ENCODE results near the gene UTP14C. TPM values are rescaled to one million over a fixed set of nuclear protein-coding genes. Genes with fewer than 3 reads are reported as not detected.

UTP14C gene
- total and polyA plus RNA-seq, 2 of the 13 experiments (the other 11 are each of a cell fraction or from before 2014, with no cell fraction given), result 8.8 to 12.2 TPM

DNA sequence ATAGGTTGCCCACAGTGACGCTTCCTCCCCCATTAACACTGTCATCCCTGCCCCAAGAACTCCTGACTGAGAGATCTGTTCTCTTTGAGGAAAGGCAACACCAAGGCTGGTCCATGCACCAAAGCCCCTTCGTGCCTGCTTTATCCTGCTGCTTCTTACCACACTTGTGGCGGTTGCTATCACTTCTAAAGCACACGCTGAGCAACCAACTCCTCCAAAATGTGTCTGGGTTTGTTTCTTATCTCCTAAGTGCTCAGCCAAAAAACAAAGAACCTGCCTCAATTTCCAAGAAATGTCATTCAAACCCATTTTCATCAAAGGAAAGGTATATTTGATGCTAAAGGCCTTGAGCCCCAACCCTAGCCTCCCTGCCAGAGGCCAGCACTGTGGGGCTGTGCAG is 27.9 kb upstream of the UTP14C start:
- FAIRE-seq (no peak), DNase-seq (ENCODE audit: low spot score) (no peak), ATAC-seq (no peak)
- peaks cover 28% of the 10 kb centered on the region for H4K20me1 ChIP-seq (ENCODE audit: insufficient read depth, low read length)
- H3K4me2 ChIP-seq (ENCODE audit: low read depth, low read length), result no peak overlapping the region
- in situ Hi-C loops (cut with HindIII; ENCODE audit: extremely low pct_ligation_motif_present, low pct_unique_long_range_greater_than_20kb) (no loop called here), intact Hi-C loops (cut with micrococcal nuclease; ENCODE audit: unreplicated experiment) (no loop called here)
- BruUV-seq (replicated peaks), result TSS peak; percentile 3
- WGBS (ENCODE audit: low lambda C conversion rate), result 100% methylated on average over 4 of the region's 4 CpGs
- no peak for TF ChIP-seq RBAK (CRISPR knock-in tag; IDR thresholded peaks at IDR 0.05)
- no peak for TF ChIP-seq ZNF501 (CRISPR knock-in tag; IDR thresholded peaks at IDR 0.05)
- TF ChIP-seq, protein P1, sequence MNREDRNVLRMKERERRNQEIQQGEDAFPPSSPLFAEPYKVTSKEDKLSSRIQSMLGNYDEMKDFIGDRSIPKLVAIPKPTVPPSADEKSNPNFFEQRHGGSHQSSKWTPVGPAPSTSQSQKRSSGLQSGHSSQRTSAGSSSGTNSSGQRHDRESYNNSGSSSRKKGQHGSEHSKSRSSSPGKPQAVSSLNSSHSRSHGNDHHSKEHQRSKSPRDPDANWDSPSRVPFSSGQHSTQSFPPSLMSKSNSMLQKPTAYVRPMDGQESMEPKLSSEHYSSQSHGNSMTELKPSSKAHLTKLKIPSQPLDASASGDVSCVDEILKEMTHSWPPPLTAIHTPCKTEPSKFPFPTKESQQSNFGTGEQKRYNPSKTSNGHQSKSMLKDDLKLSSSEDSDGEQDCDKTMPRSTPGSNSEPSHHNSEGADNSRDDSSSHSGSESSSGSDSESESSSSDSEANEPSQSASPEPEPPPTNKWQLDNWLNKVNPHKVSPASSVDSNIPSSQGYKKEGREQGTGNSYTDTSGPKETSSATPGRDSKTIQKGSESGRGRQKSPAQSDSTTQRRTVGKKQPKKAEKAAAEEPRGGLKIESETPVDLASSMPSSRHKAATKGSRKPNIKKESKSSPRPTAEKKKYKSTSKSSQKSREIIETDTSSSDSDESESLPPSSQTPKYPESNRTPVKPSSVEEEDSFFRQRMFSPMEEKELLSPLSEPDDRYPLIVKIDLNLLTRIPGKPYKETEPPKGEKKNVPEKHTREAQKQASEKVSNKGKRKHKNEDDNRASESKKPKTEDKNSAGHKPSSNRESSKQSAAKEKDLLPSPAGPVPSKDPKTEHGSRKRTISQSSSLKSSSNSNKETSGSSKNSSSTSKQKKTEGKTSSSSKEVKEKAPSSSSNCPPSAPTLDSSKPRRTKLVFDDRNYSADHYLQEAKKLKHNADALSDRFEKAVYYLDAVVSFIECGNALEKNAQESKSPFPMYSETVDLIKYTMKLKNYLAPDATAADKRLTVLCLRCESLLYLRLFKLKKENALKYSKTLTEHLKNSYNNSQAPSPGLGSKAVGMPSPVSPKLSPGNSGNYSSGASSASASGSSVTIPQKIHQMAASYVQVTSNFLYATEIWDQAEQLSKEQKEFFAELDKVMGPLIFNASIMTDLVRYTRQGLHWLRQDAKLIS (CRISPR knock-in tag; IDR thresholded peaks at IDR 0.05), result no peak
- peak; percentile 42 for TF ChIP-seq RBM22 (optimal IDR thresholded peaks at IDR 0.05; ENCODE audit: low read length)
- no peak overlapping the region for H2AFZ ChIP-seq (ENCODE audit: low read length)
- H3K79me2 ChIP-seq (ENCODE audit: insufficient read depth, low read length), result peaks cover 99% of the 10 kb centered on the region
- peaks cover 0 to 6% of the 10 kb centered on the region in 2 experiments; a peak in 2 of 5 replicates for H3K36me3 ChIP-seq (replicated peaks in 1 of 2; ENCODE audit: control insufficient read depth in 1 of 2, insufficient read depth in 2 of 2, low read length in 2 of 2)
- CTCF ChIA-PET (ENCODE audit: low intra/inter-chr PET ratio, low total read pairs), result no interaction called here
- POLR2A ChIA-PET, result no interaction called here
- no peaks in the 10 kb centered on the region for H3K27me3 ChIP-seq (ENCODE audit: control insufficient read depth in 1 of 2, insufficient read depth in 2 of 2, low read length in 2 of 2)
- H3K27ac ChIP-seq (ENCODE audit: extremely low read length, insufficient read depth, low read length), result no peak overlapping the region
- H3K9me3 ChIP-seq (ENCODE audit: low read length), result no peaks in the 10 kb centered on the region
- no peak overlapping the region for H3K4me3 ChIP-seq (replicated peaks in 1 of 3; ENCODE audit: insufficient read depth in 1 of 3, low read depth in 2 of 3, low read length in 3 of 3)
- H3K9ac ChIP-seq (ENCODE audit: insufficient read depth, low read depth, low read length), result no peak overlapping the region
- H3K4me1 ChIP-seq (ENCODE audit: insufficient read depth, low read length), result peaks cover 74% of the 10 kb centered on the region

DNA sequence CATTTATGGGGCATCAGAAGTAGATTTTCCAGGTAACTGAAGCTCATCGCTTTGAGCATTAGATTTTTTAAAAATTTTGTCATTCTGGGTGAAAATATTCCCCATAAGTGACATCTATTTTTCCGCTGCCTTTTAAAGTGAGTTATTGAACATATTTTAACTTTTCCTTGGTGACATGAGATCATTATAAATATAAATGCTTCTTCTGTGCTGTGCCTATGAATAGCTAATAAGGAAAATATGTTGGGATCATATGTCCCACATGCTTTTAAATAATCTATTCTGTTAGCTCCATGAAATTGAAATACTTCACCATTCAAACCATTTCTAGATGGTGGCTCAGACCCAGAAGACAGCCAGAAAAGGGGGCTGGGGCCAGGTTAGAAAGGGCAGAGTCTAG is 27.3 kb upstream of the UTP14C start:
- WGBS (ENCODE audit: low lambda C conversion rate), result 97% methylated on average over 2 of the region's 2 CpGs
- no peak for FAIRE-seq
- peaks cover 99% of the 10 kb centered on the region for H3K79me2 ChIP-seq (ENCODE audit: insufficient read depth, low read length)
- in situ Hi-C loops (cut with HindIII; ENCODE audit: extremely low pct_ligation_motif_present, low pct_unique_long_range_greater_than_20kb) (no loop called here), intact Hi-C loops (cut with micrococcal nuclease; ENCODE audit: unreplicated experiment) (no loop called here)
- H3K4me1 ChIP-seq (ENCODE audit: insufficient read depth, low read length), result peaks cover 79% of the 10 kb centered on the region
- peaks cover 28% of the 10 kb centered on the region for H4K20me1 ChIP-seq (ENCODE audit: insufficient read depth, low read length)
- peak overlapping the region; percentile 75; the same call in 1 of the 2 replicates for H3K4me2 ChIP-seq (ENCODE audit: low read depth, low read length)
- no peak for DNase-seq (ENCODE audit: low spot score)
- H3K4me3 ChIP-seq (replicated peaks in 1 of 3; ENCODE audit: insufficient read depth in 1 of 3, low read depth in 2 of 3, low read length in 3 of 3), result no peak overlapping the region
- no peak overlapping the region for H2AFZ ChIP-seq (ENCODE audit: low read length)
- H3K27me3 ChIP-seq (ENCODE audit: control insufficient read depth in 1 of 2, insufficient read depth in 2 of 2, low read length in 2 of 2), result no peaks in the 10 kb centered on the region
- no TSS peak for BruUV-seq (replicated peaks)
- ChIA-PET CTCF (ENCODE audit: low intra/inter-chr PET ratio, low total read pairs) (interaction anchor here (1.4 kb wide), 1 partner anchor 29 kb away, joined by 3 read pairs; no protein-coding TSS in a partner anchor), POLR2A (interaction anchor here (3.4 kb wide), 1 partner anchor 19 kb away, joined by 25 read pairs; no protein-coding TSS in a partner anchor)
- H3K9ac ChIP-seq (ENCODE audit: insufficient read depth, low read depth, low read length), result no peak overlapping the region
- H3K9me3 ChIP-seq (ENCODE audit: low read length), result no peaks in the 10 kb centered on the region
- peaks cover 0 to 6% of the 10 kb centered on the region in 2 experiments; a peak in 2 of 5 replicates for H3K36me3 ChIP-seq (replicated peaks in 1 of 2; ENCODE audit: control insufficient read depth in 1 of 2, insufficient read depth in 2 of 2, low read length in 2 of 2)
- no peak for ATAC-seq
- H3K27ac ChIP-seq (ENCODE audit: extremely low read length, insufficient read depth, low read length), result peak overlapping the region; percentile 79
- TF ChIP-seq ZNF33B (CRISPR knock-in tag; IDR thresholded peaks at IDR 0.05) (no peak), GLI4 (CRISPR knock-in tag; IDR thresholded peaks at IDR 0.05; ENCODE audit: borderline replicate concordance) (no peak), ZHX1 (CRISPR knock-in tag; IDR thresholded peaks at IDR 0.05; ENCODE audit: low read depth) (no peak), U2AF1 (optimal IDR thresholded peaks at IDR 0.05; ENCODE audit: low read depth, low read length) (no peak)
- TF ChIP-seq, protein P2, sequence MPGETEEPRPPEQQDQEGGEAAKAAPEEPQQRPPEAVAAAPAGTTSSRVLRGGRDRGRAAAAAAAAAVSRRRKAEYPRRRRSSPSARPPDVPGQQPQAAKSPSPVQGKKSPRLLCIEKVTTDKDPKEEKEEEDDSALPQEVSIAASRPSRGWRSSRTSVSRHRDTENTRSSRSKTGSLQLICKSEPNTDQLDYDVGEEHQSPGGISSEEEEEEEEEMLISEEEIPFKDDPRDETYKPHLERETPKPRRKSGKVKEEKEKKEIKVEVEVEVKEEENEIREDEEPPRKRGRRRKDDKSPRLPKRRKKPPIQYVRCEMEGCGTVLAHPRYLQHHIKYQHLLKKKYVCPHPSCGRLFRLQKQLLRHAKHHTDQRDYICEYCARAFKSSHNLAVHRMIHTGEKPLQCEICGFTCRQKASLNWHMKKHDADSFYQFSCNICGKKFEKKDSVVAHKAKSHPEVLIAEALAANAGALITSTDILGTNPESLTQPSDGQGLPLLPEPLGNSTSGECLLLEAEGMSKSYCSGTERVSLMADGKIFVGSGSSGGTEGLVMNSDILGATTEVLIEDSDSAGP (CRISPR knock-in tag; IDR thresholded peaks at IDR 0.05; ENCODE audit: borderline replicate concordance), result no peak
